HG03439 (cell line): ENCODE measurements around the gene ARHGDIB.

ENCODE experiments used
- ATAC-seq: cut with Tn5 transposase; IDR thresholded peaks from one replicate; pipeline ENCODE4 v1.9.1; 2021; ENCODE audit warnings: mild to moderate bottlenecking, moderate library complexity; ENCODE audit not compliant: unreplicated experiment

ARHGDIB gene

DNA sequence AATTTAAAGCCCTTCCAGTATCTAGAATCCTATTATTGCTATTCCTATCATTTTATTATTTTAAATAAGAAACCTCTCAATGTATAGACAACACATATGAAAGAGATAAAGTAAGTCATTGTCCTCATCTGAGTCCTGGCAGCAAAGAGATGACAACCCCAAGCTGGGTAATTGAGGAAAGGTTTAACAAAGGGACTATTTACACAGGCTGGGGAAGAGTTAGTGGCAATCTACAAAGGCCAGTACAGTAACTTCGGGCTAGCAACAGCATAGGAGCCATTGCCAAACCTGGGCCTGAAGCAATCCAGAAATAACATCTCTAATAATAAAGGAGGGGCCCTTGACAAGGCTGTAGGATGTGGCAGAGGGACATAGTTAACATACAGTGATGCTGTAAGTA is 22.6 kb upstream of the ARHGDIB start:
- no peak for ATAC-seq

DNA sequence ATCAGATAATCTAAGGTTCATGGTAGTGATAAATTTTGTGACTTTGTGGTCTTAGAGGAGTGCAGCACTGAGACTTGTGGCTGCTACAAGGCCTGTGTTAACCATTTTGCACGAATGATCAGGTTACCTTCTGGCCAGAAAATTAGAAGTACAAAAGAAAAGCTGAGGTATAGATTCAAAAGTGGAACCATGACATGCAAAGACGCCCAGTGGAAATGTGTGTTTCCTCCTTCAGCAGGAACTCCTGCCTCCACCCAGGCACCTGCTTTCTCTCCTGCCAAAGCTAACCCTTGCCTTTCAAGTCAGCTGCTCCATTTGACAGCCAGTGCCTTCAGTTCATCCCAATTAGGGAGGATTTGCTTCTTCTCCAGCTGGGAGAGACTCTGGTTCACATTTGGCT is 21.6 kb upstream of the ARHGDIB start:
- no peak for ATAC-seq

DNA sequence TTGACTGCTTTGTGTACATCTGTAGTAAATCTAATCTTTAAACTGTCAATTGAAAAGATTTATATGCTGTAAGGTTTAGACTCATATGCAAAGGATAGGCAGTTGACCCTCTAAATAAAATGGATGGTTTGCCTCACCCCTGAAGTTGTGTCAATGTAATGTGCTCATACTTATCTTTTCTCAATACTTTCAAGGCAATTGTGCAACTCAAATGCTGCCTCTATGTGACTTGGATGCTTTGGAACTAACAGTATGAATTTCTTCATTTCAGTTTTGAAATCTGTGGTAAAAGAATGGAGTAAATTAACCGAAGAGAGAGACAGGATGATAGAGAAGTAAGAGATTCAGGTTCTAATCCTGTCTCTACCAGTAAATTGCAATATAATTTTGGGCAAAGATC is 21.2 kb upstream of the ARHGDIB start:
- no peak for ATAC-seq

DNA sequence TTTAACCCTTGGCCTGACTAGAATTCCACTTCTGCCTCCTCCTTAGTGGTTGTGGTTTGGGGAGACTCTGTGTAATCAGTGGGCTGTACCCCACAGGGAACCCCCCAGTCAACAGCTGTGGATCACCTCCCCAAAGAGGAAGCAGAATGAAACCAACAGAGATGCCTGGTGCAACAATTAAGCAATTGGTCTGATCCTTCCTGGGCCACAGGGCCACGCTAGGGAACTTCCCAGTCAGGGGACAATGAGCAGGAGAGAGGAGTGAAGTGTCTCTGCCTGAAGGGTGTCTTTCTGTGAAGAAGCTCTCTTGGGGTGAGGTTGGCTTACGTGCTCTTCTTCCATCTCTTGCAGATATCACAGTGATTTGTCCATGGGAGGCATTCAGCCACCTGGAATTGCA is 19.6 kb upstream of the ARHGDIB start:
- ATAC-seq, result no peak

DNA sequence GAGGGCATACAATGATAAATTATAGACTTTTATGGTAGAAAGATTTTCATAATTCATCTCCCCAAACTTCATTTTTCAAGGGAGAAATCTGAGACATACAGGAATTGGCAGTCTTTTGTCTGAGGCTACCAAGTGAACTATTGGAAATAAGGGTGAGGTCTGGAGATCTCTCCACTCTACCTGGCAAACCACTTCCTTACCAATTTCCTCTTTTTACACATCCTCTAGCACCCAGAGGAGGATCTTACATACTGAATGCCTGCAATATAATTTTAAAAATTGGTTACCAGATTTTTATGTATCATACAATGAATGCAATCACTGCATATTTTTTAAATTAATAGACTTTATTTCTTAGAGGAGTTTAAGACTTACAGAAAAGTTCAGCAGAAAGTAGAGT is 18.1 kb upstream of the ARHGDIB start:
- no peak for ATAC-seq

DNA sequence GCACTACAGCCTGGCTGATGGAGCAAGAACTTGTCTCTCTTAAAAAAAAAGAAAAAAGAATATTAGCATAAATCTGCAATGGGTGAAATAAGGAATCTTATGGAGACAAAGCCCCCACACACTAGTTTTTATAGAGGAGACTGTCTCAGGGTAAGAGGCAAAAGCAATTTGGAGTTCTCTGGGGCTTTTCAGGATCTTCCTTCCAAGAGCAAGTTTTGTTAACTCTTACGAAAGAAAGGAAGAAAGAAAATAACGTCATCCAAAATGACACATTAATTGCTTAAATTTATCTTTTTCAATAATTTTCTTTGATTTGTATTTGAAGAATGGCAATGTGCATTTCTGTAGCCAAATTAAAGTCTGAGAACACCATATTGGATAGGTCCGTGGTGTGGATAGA is 15.3 kb upstream of the ARHGDIB start:
- no peak for ATAC-seq

DNA sequence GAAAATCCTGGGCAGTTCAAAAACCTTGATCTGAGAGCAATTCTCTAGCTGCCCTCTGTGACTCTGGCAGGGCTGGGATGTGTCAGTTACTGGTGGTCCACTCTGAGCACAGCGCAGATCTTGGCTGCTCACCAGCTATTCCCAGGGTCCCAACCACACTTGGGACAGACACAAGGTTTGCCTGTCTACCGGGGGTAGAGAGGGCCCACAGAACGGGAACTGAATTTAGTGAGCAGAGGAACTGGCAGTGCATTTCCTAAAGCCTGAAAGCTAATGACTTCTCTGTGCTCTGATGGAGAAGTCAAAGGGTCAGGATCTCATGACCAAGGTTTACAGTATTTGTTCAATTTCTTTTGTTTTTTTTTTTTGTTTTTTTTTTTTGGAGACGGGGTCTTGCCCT is 14.1 kb upstream of the ARHGDIB start:
- ATAC-seq, result no peak

DNA sequence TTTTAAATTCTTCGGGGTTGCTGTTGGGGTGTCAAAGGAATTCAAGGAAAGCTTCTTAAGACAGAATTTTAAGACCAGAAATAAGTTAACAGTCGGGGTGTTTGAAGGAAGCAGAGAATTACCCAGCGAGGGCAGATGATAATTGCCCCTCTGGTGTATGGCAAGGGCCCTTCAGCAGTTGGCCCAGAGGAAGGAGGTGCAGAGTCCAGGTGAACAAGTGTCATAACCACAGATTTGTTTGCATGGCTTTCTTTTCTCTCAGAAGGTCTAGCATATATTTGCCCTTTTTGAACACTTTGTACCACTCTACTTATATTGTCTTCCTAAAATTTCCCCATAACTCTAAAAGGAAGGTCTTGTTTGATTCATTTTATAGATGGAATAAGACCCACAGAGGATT is 13.2 kb upstream of the ARHGDIB start:
- no peak for ATAC-seq

DNA sequence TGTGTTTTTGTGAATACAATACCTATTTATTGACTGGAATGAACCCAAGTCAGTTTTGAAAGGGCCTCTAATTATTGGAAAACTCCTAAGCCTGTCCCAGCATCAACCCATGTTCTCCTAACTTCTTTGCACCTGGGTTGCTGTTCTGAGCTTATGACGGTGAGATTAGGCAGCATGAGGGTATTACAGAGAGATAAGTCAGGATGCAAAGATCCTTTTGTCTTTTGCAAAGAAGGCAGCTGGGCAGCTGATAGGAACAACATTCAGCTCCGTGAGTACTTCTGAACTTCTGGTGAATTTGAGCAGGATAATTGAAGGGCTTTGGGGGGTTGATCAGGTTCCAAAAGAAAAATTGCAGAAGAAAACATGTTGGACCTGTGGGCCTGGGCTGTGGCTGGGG is 11.4 kb upstream of the ARHGDIB start, which contains the start of gene PDE6H:
PDE6H (plus strand) TSS at position 227 of the 400 bp plus-strand sequence. CDS start 4,971 bp downstream, outside the sequence.
- no peak for ATAC-seq

DNA sequence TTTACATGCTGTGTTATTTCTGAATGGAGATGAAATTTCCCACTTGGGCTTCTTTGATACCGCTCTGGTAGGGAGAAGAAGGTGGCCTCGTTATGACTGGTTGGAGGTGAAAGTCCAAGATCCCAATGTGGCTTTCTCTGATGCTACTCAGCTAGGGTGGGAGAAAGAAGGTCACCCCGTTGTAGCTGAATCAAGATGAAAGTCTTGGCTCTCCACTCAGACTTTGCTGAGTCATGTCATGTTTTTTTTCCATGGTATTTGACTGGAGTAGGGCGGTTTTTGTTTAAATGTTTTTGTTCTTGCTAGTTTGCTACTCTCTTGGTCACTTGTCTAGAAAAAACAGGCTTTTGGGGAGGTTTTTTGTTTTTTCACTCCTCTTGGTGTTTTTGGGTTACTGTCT is 9.1 kb upstream of the ARHGDIB start:
- no peak for ATAC-seq

DNA sequence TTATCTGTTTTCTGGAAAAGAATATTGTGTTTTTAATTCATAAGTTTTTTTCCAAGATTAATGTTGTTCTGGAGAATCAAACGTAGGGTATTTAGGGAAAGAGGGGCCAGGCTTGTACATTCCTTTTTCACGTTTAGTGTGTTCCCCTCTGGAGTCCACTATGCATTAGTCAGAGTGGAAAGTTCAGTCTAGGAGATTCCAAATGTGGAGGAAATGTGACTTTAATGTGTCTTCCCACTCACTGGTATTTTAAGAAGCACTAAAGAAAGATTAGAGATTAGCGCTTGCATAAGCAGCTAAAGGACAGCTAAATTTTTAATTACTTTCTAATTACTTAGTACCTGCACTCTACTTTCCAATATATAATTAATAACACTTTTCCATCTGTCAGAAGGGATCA is 7.1 kb upstream of the ARHGDIB start:
- ATAC-seq, result no peak

DNA sequence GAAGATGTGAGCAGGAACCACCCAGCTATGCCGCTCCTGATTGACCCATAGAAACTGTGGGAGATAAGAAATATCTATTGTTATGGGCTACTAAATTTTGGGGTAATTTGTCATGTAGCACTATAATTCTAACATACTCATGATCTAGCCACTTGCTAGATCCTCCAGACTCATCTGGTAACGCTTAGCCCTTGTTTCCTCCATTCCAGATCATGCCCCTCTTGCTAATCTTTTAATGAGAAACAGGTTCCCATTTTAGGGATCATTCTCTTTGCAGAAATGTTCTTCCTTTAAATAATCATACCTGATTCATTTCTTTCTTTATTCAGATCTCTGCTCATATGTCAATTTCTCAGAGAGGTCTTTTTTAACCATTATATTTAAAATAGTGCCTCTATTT is 3.8 kb upstream of the ARHGDIB start:
- no peak for ATAC-seq

DNA sequence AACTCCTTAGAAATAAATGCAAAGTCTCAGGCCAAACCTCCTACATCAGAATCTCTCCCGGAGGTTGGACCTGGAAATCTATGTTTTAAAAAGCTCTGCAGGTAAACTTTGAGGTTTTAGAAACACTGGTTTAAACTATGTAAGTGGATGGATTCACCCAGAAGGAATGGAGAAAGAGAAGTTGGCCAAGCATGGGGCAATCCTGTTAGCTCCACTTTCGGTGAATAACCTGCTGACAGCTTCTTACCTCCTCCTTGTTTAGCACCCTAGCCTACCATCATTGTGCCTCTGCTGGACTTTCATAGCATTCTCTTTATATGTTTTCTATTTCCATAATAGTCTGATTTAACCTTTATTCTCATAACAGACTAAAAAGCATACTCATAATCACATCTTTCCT is 3.0 kb upstream of the ARHGDIB start:
- ATAC-seq, result no peak

DNA sequence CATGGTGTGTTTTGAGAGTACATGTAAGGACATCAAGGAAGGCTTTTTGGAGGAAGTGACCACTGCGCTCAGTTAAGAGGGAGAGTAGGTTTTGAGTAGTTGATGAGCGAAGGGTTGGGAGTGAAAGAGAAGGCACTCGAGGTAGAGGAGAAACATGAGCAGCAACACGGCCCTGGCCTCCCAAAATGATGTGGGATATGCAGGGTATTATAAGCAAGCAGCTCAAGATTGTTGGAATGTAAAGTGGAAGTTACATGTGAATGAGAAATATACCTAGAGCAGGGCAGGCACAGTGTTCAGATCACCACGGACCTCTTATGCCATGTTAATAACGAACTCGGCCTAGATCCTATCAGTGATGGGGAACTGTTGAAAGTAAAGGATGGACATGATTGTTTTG is 2.1 kb upstream of the ARHGDIB start:
- no peak for ATAC-seq

DNA sequence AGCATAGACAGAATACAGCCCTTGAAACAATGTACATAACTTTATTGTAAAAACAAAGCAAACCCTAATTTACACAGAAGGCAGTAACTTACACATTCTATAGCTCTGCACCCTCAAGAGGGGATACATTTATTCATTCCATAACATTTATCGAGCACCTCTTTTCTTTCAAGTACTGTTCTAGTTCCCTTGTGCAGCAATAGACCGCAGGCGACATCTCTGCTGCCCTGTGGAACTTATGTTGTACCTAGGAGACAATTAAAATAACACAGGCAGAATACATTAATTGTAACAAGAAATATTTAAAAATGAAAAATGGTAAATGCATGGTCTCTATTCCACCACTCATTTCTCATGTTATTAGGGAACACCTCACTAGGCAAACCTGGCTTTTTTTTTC is 1.4 kb upstream of the ARHGDIB start:
- no peak for ATAC-seq

DNA sequence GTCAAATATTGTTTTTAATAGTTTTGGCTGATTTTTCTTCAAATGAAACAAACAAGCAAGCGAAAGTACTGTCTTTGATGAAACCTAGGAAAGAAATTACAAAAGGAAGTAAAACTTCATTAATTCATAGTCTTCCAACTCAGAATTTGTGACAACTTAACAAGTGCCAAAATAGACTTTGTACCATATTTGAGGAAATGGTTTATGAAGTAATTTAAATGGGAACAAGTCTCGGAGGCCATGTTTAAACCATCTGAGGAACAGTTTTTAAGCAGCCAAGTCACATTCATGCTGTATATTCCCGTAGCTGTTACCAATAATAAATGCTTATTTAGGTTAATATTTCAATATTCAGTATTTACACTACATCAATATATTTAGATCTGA is 745 bp upstream of the ARHGDIB start:
- ATAC-seq, result no peak

DNA sequence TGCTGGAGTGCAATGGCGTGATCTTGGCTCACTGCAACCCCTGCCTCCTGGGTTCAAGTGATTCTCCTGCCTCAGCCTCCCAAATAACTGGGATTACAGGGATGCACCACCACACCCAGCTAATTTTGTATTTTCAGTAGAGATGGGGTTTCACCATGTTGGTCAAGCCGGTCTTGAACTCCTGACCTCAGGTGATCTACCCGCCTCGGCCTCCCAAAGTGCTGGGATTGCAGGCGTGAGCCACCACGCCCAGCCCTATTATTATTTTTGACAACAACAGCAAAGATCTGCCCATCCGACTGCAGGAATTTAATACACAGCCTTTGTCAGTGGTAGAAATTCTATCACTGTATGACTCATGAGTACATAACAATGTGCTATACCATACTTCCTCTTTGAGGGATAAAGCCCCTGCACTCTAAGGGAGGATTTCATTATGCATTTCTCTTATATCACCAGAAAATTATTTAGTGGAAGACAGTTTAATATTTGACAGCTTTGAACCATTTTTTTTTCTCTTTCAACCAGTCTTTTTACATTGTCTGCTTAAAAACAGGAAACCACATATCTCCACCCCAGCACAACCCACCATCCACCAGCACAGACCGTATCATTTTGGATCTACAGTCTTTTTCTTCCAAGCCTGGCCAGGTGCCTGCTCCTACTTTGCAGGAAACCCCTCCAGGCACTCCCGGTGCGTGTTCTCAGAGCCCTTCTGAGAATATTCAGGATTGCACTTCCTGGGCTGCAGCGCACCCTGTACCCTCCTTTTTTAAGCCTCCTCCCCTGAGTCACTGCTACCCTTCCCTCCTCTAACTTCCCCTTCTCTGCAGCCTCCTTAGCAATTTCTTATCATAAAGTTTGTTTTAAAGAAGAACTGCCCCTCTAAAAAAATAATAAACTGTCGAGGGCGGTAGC is 594 bp downstream of the ARHGDIB start:
- peak; percentile 38 for ATAC-seq

DNA sequence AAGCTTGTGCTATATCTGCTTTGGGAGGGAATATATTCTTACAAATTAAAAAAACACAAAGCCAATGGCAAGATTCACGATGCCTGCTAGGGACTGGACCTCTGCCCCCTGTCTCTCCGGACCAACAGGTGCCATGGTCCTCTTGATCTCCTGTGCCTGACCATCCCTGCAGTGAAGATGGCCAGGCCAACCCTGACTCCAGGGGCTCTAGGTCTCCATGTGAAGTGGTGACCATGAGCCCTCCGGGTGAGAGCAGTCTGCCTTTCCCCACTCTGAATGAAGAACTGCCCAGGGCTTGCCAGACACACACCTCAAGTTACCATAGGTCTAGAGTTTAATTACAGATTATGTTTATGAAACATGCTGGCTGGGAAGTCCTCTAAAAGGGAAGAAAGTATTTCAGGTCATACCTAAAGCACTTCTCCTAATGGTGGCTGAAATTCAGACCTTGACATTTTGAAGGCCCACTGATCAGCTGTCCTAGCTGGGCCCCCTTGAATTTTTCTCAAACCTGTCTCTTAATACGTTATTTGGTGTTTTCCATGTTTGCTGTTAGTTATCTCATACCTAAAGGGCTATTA is 1.4 kb downstream of the ARHGDIB start:
- no peak for ATAC-seq

DNA sequence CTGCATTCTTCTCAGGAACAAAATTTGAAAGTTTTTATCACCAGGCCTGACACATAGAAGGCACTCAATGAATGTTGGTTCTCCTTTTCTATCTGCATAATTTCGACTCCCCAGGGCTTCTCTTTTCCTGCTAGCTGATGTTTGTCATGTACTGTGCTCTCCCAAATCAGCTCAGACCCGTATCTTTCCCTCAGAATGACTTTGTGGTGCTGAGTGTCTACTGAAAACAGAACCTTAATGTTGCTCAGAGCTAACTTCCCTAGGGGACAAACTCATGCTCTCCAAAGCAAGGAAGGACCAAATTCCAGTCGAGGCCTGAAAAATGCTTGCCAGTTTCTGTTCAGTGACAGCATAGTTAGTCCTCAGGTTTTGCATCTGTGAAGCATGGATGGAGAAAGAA is 1.9 kb downstream of the ARHGDIB start:
- ATAC-seq, result no peak

DNA sequence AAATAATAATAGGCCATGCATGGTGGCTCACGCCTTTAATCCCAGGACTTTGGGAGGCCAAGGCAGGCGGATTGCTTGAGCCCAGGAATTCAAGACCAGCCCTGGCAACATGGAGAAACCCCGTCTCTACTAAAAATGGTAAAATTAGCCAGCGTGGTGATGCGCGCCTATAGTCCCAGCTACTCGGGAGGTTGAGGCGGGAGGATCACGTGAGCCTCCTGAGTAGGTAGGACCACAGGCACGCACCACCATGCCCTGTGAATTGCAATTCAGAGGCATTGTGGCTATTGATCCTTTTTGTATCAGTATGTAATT is 2.3 kb downstream of the ARHGDIB start:
- no peak for ATAC-seq

DNA sequence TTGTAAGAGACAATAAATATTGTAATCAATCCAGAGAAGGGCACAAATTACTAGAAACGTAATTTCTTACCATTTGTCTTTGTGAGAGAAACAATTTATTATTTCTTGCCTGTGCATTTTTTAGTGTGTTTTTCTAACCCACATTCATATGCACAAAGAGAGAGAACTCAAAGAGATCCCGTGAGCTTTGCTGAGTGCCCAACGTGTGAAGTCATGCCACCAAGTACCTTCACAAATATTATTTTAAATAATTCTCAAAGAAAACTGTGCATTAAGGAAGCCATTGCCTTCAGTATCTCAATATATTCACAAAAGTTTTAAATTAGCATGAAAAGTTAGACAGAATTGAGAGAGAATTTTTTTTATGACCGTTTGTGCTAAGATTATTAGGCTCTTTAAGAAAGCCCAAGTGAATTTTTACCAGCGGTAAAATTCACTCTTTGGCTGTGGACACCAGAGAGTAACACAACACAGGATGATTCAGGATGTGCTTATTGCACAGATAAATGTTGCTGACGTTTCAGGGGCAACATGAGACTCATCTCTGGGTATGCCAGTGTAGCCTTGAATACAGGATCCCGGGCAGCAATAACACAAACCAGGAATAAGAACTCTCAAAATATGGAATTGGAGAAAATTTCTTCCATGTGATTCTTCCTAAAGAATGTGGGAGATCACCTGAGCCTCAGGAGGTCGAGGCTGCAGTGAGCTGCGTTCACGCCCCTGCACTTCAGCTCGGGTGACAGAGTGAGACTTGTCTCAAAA is 2.9 kb downstream of the ARHGDIB start:
- ATAC-seq, result no peak

DNA sequence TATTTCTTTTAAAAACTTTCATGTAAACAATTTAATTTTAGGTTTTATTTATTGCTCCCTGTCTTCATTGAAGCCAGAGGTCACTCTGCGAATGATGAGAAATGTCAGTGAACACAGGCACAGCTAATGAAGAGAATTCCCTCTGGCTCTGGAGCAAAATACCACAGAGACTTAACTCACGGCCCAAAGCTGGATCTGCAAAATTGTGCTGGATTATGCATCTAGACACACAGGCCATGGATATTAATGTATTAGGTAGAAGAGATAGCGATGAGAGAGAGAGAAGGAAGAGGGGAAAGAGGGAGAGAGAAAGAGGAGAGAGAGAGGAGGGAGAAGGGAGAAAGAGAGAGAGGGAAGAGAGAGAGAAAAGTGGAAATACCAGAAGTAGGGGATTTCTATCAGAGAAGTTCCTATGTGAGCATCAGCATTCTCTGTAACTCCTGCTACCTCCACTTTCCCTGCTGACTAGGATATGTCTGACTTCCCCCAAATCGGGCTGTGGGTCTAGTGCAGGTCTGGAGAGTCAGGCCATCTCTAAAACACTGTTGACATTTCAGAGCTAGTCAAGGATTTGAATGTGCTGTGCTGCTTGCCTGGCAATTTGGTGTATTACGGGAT is 3.7 kb downstream of the ARHGDIB start:
- ATAC-seq, result no peak
